ENCODE results near the gene KCNJ15.

The KCNJ15 gene

DNA sequence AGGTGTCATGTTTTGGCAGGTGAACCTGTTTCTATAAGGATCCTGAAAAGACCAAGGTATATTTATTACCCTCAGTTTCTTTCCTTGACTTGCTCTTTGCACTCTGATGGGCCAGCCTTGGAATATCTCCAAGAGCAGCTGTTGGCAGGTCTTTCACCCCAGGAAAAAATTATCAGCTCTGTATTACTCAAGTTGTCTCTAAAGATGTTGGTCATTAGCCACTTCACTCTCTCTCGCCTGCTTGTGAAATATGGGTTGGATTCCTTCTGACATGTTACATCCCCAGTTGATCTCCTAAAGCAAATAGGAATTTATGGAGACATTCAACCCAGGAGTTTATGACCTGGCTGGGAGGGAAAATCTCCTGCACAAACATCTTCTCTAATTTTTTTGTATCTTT lies 85.9 kb downstream of the KCNJ15 start:
- H3K4me3 ChIP-seq (IDR thresholded peaks at IDR 0.05; ENCODE audit: insufficient read depth, low read depth, low read length): no peak overlapping the region
- H3K27ac ChIP-seq: no peak overlapping the region
- H3K9ac ChIP-seq: no peak overlapping the region
- H3K36me3 ChIP-seq (ENCODE audit: insufficient read depth): no peaks in the 10 kb centered on the region
- no peak overlapping the region for H3K4me2 ChIP-seq
- no peaks in the 10 kb centered on the region for H4K20me1 ChIP-seq (ENCODE audit: insufficient read depth)
- H3K4me1 ChIP-seq (ENCODE audit: low read depth, poor library complexity, severe bottlenecking): no peaks in the 10 kb centered on the region
- H3K27me3 ChIP-seq (ENCODE audit: insufficient read depth, low read depth): no peaks in the 10 kb centered on the region
- H2AFZ ChIP-seq (ENCODE audit: low read depth): no peak overlapping the region
- no peaks in the 10 kb centered on the region for H3K79me2 ChIP-seq (ENCODE audit: insufficient read depth, low read depth)
- TF ChIP-seq, protein P1, sequence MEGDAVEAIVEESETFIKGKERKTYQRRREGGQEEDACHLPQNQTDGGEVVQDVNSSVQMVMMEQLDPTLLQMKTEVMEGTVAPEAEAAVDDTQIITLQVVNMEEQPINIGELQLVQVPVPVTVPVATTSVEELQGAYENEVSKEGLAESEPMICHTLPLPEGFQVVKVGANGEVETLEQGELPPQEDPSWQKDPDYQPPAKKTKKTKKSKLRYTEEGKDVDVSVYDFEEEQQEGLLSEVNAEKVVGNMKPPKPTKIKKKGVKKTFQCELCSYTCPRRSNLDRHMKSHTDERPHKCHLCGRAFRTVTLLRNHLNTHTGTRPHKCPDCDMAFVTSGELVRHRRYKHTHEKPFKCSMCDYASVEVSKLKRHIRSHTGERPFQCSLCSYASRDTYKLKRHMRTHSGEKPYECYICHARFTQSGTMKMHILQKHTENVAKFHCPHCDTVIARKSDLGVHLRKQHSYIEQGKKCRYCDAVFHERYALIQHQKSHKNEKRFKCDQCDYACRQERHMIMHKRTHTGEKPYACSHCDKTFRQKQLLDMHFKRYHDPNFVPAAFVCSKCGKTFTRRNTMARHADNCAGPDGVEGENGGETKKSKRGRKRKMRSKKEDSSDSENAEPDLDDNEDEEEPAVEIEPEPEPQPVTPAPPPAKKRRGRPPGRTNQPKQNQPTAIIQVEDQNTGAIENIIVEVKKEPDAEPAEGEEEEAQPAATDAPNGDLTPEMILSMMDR (conservative IDR thresholded peaks at IDR 0.05; ENCODE audit: low read depth, low read length): no peak

DNA sequence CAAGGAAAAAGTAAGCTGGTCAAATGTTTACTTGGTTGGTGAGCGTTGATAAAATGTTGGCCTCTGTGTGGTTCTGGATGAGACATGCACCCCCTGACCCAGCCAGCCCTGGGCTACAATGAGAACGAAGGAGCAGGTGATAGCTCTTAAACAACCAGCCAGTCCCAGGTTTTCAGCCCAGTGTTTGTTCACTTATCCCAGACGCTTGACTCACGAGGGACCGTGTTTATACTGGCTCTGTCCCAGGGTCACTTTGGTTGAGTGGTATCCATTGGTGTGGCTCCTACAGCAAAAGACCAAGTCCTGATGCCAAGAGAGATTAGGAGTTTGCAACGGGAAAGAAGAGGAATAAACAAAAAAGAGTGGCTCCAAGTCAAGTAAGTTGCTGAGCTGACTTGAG lies 86.9 kb downstream of the KCNJ15 start:
- no peaks in the 10 kb centered on the region for H3K36me3 ChIP-seq (ENCODE audit: insufficient read depth)
- no peak overlapping the region for H2AFZ ChIP-seq (ENCODE audit: low read depth)
- no peak overlapping the region for H3K27ac ChIP-seq
- no peak overlapping the region for H3K4me3 ChIP-seq (IDR thresholded peaks at IDR 0.05; ENCODE audit: insufficient read depth, low read depth, low read length)
- no peaks in the 10 kb centered on the region for H3K4me1 ChIP-seq (ENCODE audit: low read depth, poor library complexity, severe bottlenecking)
- TF ChIP-seq, protein P1 (conservative IDR thresholded peaks at IDR 0.05; ENCODE audit: low read depth, low read length): no peak
- no peak overlapping the region for H3K9ac ChIP-seq
- H3K79me2 ChIP-seq (ENCODE audit: insufficient read depth, low read depth): no peaks in the 10 kb centered on the region
- no peaks in the 10 kb centered on the region for H3K27me3 ChIP-seq (ENCODE audit: insufficient read depth, low read depth)
- no peaks in the 10 kb centered on the region for H4K20me1 ChIP-seq (ENCODE audit: insufficient read depth)
- no peak overlapping the region for H3K4me2 ChIP-seq

DNA sequence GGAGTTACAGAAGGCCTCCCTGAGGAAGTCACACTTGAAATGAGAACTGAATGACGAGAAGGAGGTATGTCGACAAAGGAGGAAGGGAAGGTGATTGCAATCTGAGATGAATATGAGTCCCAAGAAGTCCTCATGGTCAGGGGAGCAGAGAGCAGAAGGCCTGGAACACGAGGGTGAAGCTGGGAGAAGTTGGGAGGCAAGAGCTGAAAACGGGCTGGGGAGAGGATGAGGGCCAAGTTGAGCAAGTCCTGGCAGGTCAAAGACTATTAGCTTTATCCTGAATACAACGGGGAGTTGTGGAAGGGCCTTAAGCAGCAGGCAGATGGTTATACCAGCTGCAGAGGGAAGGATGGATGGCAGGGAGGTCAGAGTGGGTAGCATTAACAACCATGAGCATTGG lies 89.5 kb downstream of the KCNJ15 start:
- H3K4me2 ChIP-seq: no peak overlapping the region
- TF ChIP-seq, protein P1 (conservative IDR thresholded peaks at IDR 0.05; ENCODE audit: low read depth, low read length): no peak
- no peaks in the 10 kb centered on the region for H3K79me2 ChIP-seq (ENCODE audit: insufficient read depth, low read depth)
- no peaks in the 10 kb centered on the region for H3K36me3 ChIP-seq (ENCODE audit: insufficient read depth)
- H3K27ac ChIP-seq: no peak overlapping the region
- no peak overlapping the region for H2AFZ ChIP-seq (ENCODE audit: low read depth)
- no peaks in the 10 kb centered on the region for H3K27me3 ChIP-seq (ENCODE audit: insufficient read depth, low read depth)
- H4K20me1 ChIP-seq (ENCODE audit: insufficient read depth): no peaks in the 10 kb centered on the region
- no peak overlapping the region for H3K4me3 ChIP-seq (IDR thresholded peaks at IDR 0.05; ENCODE audit: insufficient read depth, low read depth, low read length)
- H3K4me1 ChIP-seq (ENCODE audit: low read depth, poor library complexity, severe bottlenecking): no peaks in the 10 kb centered on the region
- no peak overlapping the region for H3K9ac ChIP-seq

DNA sequence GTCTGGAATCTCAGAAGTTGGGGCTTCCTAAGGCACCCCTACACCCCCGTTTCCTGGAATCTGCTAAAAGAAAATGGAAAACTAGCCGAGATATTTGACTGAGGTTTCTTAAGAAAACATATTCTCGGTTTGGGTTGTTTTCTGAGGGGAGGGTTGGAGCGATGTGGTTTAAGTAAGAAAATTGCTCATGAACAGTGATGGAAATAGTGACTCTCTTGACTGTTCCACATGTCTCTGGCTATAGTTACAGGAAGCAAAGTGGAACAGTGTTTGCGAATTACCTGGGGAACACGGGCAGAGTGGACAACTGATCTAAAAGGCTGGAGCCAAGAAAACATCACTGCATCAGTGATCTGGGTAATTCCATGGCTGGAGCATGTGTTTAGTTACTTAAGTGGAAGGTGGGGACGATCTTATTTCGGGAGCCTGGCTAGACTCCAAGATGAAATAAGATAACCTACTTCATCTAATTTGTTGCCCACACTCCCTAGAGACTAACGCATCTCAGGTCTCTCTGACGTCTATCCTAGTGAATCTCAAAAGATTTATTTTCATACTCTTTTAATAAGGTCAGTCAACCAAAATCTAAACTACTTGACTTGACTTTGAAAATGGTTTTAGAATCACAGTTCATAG lies 92.4 kb downstream of the KCNJ15 start:
- Histone ChIP-seq H3K27ac (no peak overlapping the region), H3K9ac (no peak overlapping the region), H2AFZ (ENCODE audit: low read depth) (no peak overlapping the region), H3K4me1 (ENCODE audit: low read depth, poor library complexity, severe bottlenecking) (no peaks in the 10 kb centered on the region), H3K79me2 (ENCODE audit: insufficient read depth, low read depth) (no peaks in the 10 kb centered on the region), H3K4me3 (IDR thresholded peaks at IDR 0.05; ENCODE audit: insufficient read depth, low read depth, low read length) (no peak overlapping the region), H3K27me3 (ENCODE audit: insufficient read depth, low read depth) (no peaks in the 10 kb centered on the region), H3K4me2 (no peak overlapping the region), H3K36me3 (ENCODE audit: insufficient read depth) (no peaks in the 10 kb centered on the region), H4K20me1 (ENCODE audit: insufficient read depth) (no peaks in the 10 kb centered on the region)
- TF ChIP-seq, protein P1 (conservative IDR thresholded peaks at IDR 0.05; ENCODE audit: low read depth, low read length): no peak

Data from KMS-11 (cell line).